Astrocyte (in vitro differentiated cells and primary cell): ENCODE measurements around the gene WDR81. TPM values are rescaled to one million over a fixed set of nuclear protein-coding genes. Genes with fewer than 3 reads are reported as not detected.
"Not testable (repeated sequence)": the region's sequence is repeated elsewhere in the genome, so short reads cannot be mapped to it uniquely, and the experiment has no call there.

Source experiments
- DNase-seq: peaks from one replicate; pipeline ENCODE4 v3.0.0-alpha.2; 2010; ENCODE audit warnings: low read depth
- FAIRE-seq: peaks from 2 replicates; lab custom pipeline; 2011; peaks lifted over from hg19 to GRCh38; lab: Jason Lieb, UNC
- H2AFZ ChIP-seq: 2 replicates; pipeline ENCODE4 v1.6.0; 2012; ENCODE audit warnings: low read depth, low read length, inconsistent platforms
- H3K27ac ChIP-seq: 2 replicates; pipeline ENCODE4 v1.5.1; 2011; ENCODE audit warnings: low read depth, low read length, inconsistent platforms
- H3K27me3 ChIP-seq: 2 replicates; pipeline ENCODE4 v1.6.0; 2011; ENCODE audit warnings: low read length, inconsistent platforms; ENCODE audit not compliant: insufficient read depth
- H3K36me3 ChIP-seq: 2 replicates; pipeline ENCODE4 v1.5.1; 2011; ENCODE audit warnings: low read length, inconsistent platforms; ENCODE audit not compliant: insufficient read depth
- H3K4me1 ChIP-seq: 2 replicates; pipeline ENCODE4 v1.5.1; 2011; ENCODE audit warnings: low read length, inconsistent platforms; ENCODE audit not compliant: insufficient read depth
- H3K4me2 ChIP-seq: 2 replicates; pipeline ENCODE4 v1.6.0; 2012; ENCODE audit warnings: low read length, inconsistent platforms
- H3K4me3 ChIP-seq: 2 replicates; pipeline ENCODE4 v1.5.1; 2011; ENCODE audit warnings: low read depth, mild to moderate bottlenecking, low read length, inconsistent platforms; ENCODE audit not compliant: insufficient read depth
- H3K79me2 ChIP-seq: 2 replicates; pipeline ENCODE4 v1.6.0; 2012; ENCODE audit warnings: mild to moderate bottlenecking, low read length, inconsistent platforms; ENCODE audit not compliant: insufficient read depth
- H3K9ac ChIP-seq: 2 replicates; pipeline ENCODE4 v1.6.0; 2012; ENCODE audit warnings: mild to moderate bottlenecking, low read length, inconsistent platforms
- H3K9me3 ChIP-seq: 2 replicates; pipeline ENCODE4 v1.5.1; 2012; ENCODE audit warnings: low read depth, mild to moderate bottlenecking, low read length, inconsistent platforms; ENCODE audit not compliant: insufficient read depth
- H4K20me1 ChIP-seq: 2 replicates; pipeline ENCODE4 v1.6.0; 2012; ENCODE audit warnings: low read length, inconsistent platforms; ENCODE audit not compliant: insufficient read depth
- H3K27ac Mint-ChIP-seq: one replicate; pipeline ENCODE4 v1.8.0; 2021; ENCODE audit warnings: mild to moderate bottlenecking, mixed read lengths; ENCODE audit not compliant: unreplicated experiment
- H3K27me3 Mint-ChIP-seq: one replicate; pipeline ENCODE4 v1.8.0; 2021; ENCODE audit warnings: low read depth, mixed read lengths; ENCODE audit not compliant: unreplicated experiment
- H3K36me3 Mint-ChIP-seq: one replicate; pipeline ENCODE4 v1.8.0; 2021; ENCODE audit warnings: low read depth, mixed read lengths; ENCODE audit not compliant: unreplicated experiment
- H3K4me1 Mint-ChIP-seq: one replicate; pipeline ENCODE4 v1.8.0; 2021; ENCODE audit warnings: low read depth, mixed read lengths; ENCODE audit not compliant: unreplicated experiment
- H3K4me3 Mint-ChIP-seq: one replicate; pipeline ENCODE4 v1.8.0; 2021; ENCODE audit warnings: mild to moderate bottlenecking, moderate library complexity, mixed read lengths; ENCODE audit not compliant: unreplicated experiment
- H3K9me3 Mint-ChIP-seq: one replicate; pipeline ENCODE4 v1.8.0; 2021; ENCODE audit warnings: mild to moderate bottlenecking, mixed read lengths; ENCODE audit not compliant: unreplicated experiment
- CTCF ChIP-seq: IDR thresholded peaks from 2 replicates; pipeline ENCODE4 v1.5.1; 2011; ENCODE audit warnings: low read depth, mild to moderate bottlenecking, inconsistent platforms, low read length, moderate library complexity; ENCODE audit not compliant: insufficient read depth
- EZH2 ChIP-seq: IDR thresholded peaks from 2 replicates; pipeline ENCODE4 v1.6.1; 2012; ENCODE audit warnings: mild to moderate bottlenecking, low read length, inconsistent platforms; ENCODE audit not compliant: insufficient read depth
- total RNA-seq: library from RNA; stranded (reverse); gene quantifications from 2 replicates; pipeline ENCODE4 v1.2.1, GENCODE V29; 2021

Gene WDR81
- total RNA-seq, 1 donor from 2014 or later: 12.3 TPM

- Histone ChIP-seq H2AFZ (no peak overlapping the region), H3K79me2 (no peaks in the 10 kb centered on the region), H3K36me3 (no peaks in the 10 kb centered on the region), H3K9me3 (no peaks in the 10 kb centered on the region), H3K27me3 (no peaks in the 10 kb centered on the region), H3K9ac (no peak overlapping the region), H4K20me1 (peaks cover 11% of the 10 kb centered on the region), H3K4me1 (peaks cover 3% of the 10 kb centered on the region), H3K4me3 (no peak overlapping the region), H3K4me2 (no peak overlapping the region), H3K27ac (no peak overlapping the region)
- Mint-ChIP-seq H3K27me3 (no peaks in the 10 kb centered on the region), H3K9me3 (no peaks in the 10 kb centered on the region), H3K4me1 (peaks cover 4% of the 10 kb centered on the region), H3K4me3 (no peak overlapping the region), H3K36me3 (peaks cover 7% of the 10 kb centered on the region), H3K27ac (no peak overlapping the region)
- TF ChIP-seq EZH2: no peak
- no peak for TF ChIP-seq CTCF
- no peak for DNase-seq
- no peak for FAIRE-seq
These were observed 19.5 kb upstream of the WDR81 start for GRCh38 chr17:1705004-1705403.

- Histone ChIP-seq H3K9me3 (no peaks in the 10 kb centered on the region), H4K20me1 (peaks cover 30% of the 10 kb centered on the region), H3K9ac (no peak overlapping the region), H3K36me3 (peaks cover 10% of the 10 kb centered on the region), H2AFZ (no peak overlapping the region), H3K79me2 (peaks cover 16% of the 10 kb centered on the region), H3K4me1 (peaks cover 7% of the 10 kb centered on the region), H3K4me3 (no peak overlapping the region), H3K27ac (no peak overlapping the region), H3K27me3 (no peaks in the 10 kb centered on the region), H3K4me2 (no peak overlapping the region)
- H3K27ac Mint-ChIP-seq: no peak overlapping the region
- no peak overlapping the region for H3K4me3 Mint-ChIP-seq
- peaks cover 16% of the 10 kb centered on the region for H3K4me1 Mint-ChIP-seq
- H3K27me3 Mint-ChIP-seq: no peaks in the 10 kb centered on the region
- FAIRE-seq: no peak
- no peaks in the 10 kb centered on the region for H3K9me3 Mint-ChIP-seq
- TF ChIP-seq EZH2 (no peak), CTCF (no peak)
- no peak for DNase-seq
- H3K36me3 Mint-ChIP-seq: peaks cover 7% of the 10 kb centered on the region
These were observed 17.4 kb upstream of the WDR81 start for GRCh38 chr17:1707107-1707506.

- peaks cover 18% of the 10 kb centered on the region for H3K36me3 Mint-ChIP-seq
- peak overlapping the region; percentile 34 for H3K27ac Mint-ChIP-seq
- not testable (repeated sequence) for H3K27ac ChIP-seq, H2AFZ ChIP-seq, H3K9me3 Mint-ChIP-seq, H3K9me3 ChIP-seq, H3K27me3 ChIP-seq, H3K27me3 Mint-ChIP-seq, DNase-seq, H3K9ac ChIP-seq, H3K4me2 ChIP-seq, H3K4me3 ChIP-seq, FAIRE-seq
- Histone ChIP-seq H3K4me1 (peaks cover 22% of the 10 kb centered on the region), H3K79me2 (peaks cover 34% of the 10 kb centered on the region), H3K36me3 (peaks cover 27% of the 10 kb centered on the region), H4K20me1 (peaks cover 47% of the 10 kb centered on the region)
- H3K4me3 Mint-ChIP-seq: peak overlapping the region; percentile 70
- peaks cover 25% of the 10 kb centered on the region for H3K4me1 Mint-ChIP-seq
These were observed 15.6 kb upstream of the WDR81 start for GRCh38 chr17:1708791-1709346.
